Fibroblast of lung (primary cell): Measurements from ENCODE around the gene SESN1.

Experiments
- CTCF ChIP-seq, 2 donors: IDR thresholded peaks in 1 of 2; conservative IDR thresholded peaks in 1 of 2; 1 replicate in 1 of 2; 2 replicates in 1 of 2; pipeline ENCODE4 v1.5.1; 2011 to 2012; ENCODE audit warnings: low read length in 2 of 2, control low read depth in 1 of 2, inconsistent platforms in 1 of 2, low read depth in 1 of 2, mild to moderate bottlenecking in 1 of 2
- EZH2 ChIP-seq: IDR thresholded peaks from 2 replicates; pipeline ENCODE4 v1.5.1; 2012; ENCODE audit warnings: low read length, control low read depth, mild to moderate bottlenecking; ENCODE audit errors: missing control alignments

GRCh38 chr6:109091314-109092024 is 3.2 kb downstream of the SESN1 start:
- TF ChIP-seq EZH2 (no peak), CTCF (conservative IDR thresholded peaks at IDR 0.05 in 1 of 2, IDR thresholded peaks at IDR 0.05 in 1 of 2; ENCODE audit: low read depth in 1 of 2, low read length in 2 of 2) (no peak)
